ENCODE data around the gene IGSF9. TPM values are rescaled to one million over a fixed set of nuclear protein-coding genes. Genes with fewer than 3 reads are reported as not detected.
A peak's percentile ranks its signal among the peaks of the same experiment; 100 is the strongest.

Gene IGSF9
- total RNA-seq, 2 experiments from 2014 or later: not detected

DNA sequence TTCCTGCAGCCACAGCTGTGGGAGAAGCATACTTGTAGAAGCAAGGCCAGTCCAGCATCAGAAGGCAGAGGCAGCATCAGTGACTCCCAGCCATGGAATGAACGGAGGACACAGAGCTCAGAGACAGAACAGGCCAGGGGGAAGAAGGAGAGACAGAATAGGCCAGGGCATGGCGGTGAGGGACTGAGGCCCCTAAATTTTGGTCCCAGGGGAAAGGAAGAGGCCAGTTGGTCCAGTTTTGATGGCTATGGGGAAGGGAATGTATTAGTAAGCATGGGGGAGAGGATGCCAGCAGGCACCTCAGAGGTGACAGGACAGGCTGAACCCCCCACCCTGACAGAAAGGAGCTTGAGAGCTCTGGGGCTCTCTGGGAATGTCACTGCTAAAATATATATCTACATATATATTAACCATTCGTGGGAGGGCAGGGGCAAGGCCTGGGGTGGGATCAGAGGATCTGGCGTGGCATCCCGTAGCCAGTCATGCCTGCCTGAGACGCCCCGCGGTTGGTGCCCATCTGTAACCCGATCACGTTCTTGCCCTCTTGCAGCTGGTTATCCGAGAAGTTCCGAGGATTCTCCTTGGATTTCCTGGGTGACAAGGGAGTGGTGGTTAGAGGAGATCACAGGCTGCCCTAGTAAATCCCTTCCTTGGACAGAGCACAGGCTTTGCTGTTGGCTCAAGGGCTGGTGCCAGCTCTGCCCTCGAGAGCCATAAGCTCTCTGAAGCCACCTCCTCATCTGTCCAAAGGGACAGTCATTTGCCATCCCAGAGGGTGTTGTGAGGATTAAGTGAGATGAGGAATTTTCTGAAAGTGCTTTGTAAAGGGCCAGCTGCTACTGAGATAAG is 26.8 kb downstream of the IGSF9 start:
- H3K4me1 Mint-ChIP-seq (ENCODE audit: low read depth): peaks cover 63% of the 10 kb centered on the region
- peaks cover 65% of the 10 kb centered on the region for H3K36me3 ChIP-seq (ENCODE audit: insufficient read depth, low read length)
- no peaks in the 10 kb centered on the region for H3K27me3 Mint-ChIP-seq
- ChIA-PET POLR2A (no interaction called here), CTCF (no interaction called here)
- no peaks in the 10 kb centered on the region for H3K9me3 ChIP-seq (ENCODE audit: control insufficient read depth in 1 of 2, insufficient read depth in 1 of 2, low read length in 2 of 2)
- H3K9me3 Mint-ChIP-seq: no peaks in the 10 kb centered on the region
- H3K4me3 Mint-ChIP-seq: peak overlapping the region; percentile 9
- ATAC-seq (ENCODE audit: poor library complexity) (no peak), DNase-seq (no peak)
- H3K4me1 ChIP-seq (ENCODE audit: insufficient read depth, low read length): peaks cover 73% of the 10 kb centered on the region
- H3K27ac Mint-ChIP-seq: peak overlapping the region; percentile 73
- intact Hi-C loops (cut with DNase I, micrococcal nuclease): no loop called here
- TF ChIP-seq, protein P1, sequence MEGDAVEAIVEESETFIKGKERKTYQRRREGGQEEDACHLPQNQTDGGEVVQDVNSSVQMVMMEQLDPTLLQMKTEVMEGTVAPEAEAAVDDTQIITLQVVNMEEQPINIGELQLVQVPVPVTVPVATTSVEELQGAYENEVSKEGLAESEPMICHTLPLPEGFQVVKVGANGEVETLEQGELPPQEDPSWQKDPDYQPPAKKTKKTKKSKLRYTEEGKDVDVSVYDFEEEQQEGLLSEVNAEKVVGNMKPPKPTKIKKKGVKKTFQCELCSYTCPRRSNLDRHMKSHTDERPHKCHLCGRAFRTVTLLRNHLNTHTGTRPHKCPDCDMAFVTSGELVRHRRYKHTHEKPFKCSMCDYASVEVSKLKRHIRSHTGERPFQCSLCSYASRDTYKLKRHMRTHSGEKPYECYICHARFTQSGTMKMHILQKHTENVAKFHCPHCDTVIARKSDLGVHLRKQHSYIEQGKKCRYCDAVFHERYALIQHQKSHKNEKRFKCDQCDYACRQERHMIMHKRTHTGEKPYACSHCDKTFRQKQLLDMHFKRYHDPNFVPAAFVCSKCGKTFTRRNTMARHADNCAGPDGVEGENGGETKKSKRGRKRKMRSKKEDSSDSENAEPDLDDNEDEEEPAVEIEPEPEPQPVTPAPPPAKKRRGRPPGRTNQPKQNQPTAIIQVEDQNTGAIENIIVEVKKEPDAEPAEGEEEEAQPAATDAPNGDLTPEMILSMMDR (IDR thresholded peaks at IDR 0.05): no peak
- H3K4me3 ChIP-seq (ENCODE audit: low read length): no peak overlapping the region
- H3K36me3 Mint-ChIP-seq (ENCODE audit: low read depth): peaks cover 76% of the 10 kb centered on the region
- no peaks in the 10 kb centered on the region for H3K27me3 ChIP-seq (ENCODE audit: control insufficient read depth in 1 of 2, insufficient read depth in 2 of 2, low read length in 2 of 2)
- H3K27ac ChIP-seq (ENCODE audit: low read depth in 1 of 2, low read length in 2 of 2): peak overlapping the region in 1 of 2 donors; percentile 29

DNA sequence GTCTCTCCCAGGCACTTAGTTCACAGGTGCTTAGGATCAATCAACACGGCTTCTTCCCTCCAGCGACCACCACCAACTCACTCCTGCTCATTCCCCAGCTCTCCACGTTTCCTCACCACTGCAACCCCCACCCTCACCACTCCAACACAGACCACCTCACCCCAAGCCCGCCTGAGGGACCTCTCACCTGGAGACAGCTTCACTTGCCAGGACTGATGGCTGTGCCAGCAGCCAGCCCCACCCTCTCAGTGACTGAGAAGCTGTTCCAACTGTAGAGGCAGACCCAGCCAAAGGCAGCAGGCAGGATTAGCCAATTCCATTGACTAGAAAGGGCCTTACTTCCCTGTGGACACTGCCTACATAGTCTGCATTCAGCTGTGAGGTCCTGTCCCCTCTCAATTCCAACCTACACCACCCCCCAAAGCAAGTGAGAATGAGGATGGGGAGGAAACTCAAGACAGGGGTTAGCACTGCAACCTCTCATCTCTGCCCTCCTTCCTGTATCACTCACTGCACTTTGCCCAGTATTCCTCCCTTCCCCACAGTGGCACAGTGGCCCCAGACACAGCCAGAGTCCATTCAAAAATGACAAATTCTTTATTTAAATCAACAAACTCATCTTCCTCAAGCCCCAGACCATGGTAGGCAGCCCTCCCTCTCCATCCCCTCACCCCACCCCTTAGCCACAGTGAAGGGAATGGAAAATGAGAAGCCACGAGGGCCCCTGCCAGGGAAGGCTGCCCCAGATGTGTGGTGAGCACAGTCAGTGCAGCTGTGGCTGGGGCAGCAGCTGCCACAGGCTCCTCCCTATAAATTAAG is 27.7 kb downstream of the IGSF9 start:
- Histone ChIP-seq H3K4me1 (ENCODE audit: insufficient read depth, low read length) (peaks cover 72% of the 10 kb centered on the region), H3K27me3 (ENCODE audit: control insufficient read depth in 1 of 2, insufficient read depth in 2 of 2, low read length in 2 of 2) (no peaks in the 10 kb centered on the region), H3K36me3 (ENCODE audit: insufficient read depth, low read length) (peaks cover 61% of the 10 kb centered on the region), H3K9me3 (ENCODE audit: control insufficient read depth in 1 of 2, insufficient read depth in 1 of 2, low read length in 2 of 2) (no peaks in the 10 kb centered on the region), H3K27ac (ENCODE audit: low read depth in 1 of 2, low read length in 2 of 2) (peak overlapping the region in 1 of 2 donors; percentile 29), H3K4me3 (ENCODE audit: low read length) (no peak overlapping the region)
- Mint-ChIP-seq H3K36me3 (ENCODE audit: low read depth) (peaks cover 69% of the 10 kb centered on the region), H3K9me3 (no peaks in the 10 kb centered on the region), H3K27me3 (no peaks in the 10 kb centered on the region), H3K4me1 (ENCODE audit: low read depth) (peaks cover 71% of the 10 kb centered on the region), H3K27ac (peak overlapping the region; percentile 73), H3K4me3 (peak overlapping the region; percentile 26)
- POLR2A ChIA-PET: no interaction called here
- CTCF ChIA-PET: no interaction called here
- ATAC-seq (ENCODE audit: poor library complexity) (no peak), DNase-seq (peak in 1 of 14 experiments; percentile 16)
- intact Hi-C loops (cut with DNase I, micrococcal nuclease): no loop called here
- TF ChIP-seq, protein P1 (IDR thresholded peaks at IDR 0.05): no peak

DNA sequence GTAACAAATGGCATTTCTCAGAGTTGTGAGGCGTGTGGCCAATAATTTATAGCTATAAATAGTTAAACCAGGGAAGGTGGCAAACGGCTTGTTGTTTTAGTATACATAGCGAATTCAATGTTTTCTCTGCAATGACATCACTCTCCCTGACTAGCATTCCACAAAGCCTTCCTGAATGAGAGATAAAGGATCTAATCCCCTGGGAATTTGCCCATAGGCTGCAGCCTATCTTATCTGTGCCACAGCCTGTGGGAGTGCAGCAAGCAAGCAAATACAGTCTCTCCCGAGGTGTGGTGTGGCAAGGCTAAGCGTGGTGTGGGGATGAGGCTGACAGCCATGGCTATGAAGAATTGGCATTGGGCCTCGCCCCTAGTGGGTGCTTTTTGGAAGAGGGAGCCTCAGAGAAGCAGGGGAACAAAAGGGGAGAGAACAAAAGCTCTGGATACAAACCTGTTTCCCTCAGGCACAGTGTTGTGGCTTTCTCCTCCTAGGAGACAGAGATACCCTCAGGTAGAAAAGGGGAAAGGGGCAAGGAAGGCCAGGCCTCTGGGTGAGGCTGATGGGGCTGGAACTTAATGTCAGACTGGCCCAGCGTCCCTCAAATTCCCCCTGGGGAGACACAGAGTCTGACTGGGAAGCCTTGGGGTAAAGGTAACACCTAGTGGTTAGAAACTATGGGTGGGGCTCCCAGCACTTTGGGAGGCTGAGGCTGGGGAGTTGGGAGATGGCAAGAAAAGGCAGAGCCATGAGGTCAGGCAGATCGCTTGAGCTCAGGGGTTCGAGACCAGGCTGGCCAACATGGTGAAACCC is 29.0 kb downstream of the IGSF9 start:
- no peaks in the 10 kb centered on the region for H3K9me3 ChIP-seq (ENCODE audit: control insufficient read depth in 1 of 2, insufficient read depth in 1 of 2, low read length in 2 of 2)
- peaks cover 72% of the 10 kb centered on the region for H3K4me1 ChIP-seq (ENCODE audit: insufficient read depth, low read length)
- H3K27me3 Mint-ChIP-seq: no peaks in the 10 kb centered on the region
- TF ChIP-seq, protein P1 (IDR thresholded peaks at IDR 0.05): no peak
- intact Hi-C loops (cut with DNase I, micrococcal nuclease): no loop called here
- peak overlapping the region; percentile 25 for H3K4me3 Mint-ChIP-seq
- peak in 1 of 14 experiments; percentile 13 for DNase-seq
- peaks cover 49% of the 10 kb centered on the region for H3K36me3 ChIP-seq (ENCODE audit: insufficient read depth, low read length)
- no peak overlapping the region for H3K4me3 ChIP-seq (ENCODE audit: low read length)
- ATAC-seq (ENCODE audit: poor library complexity): no peak
- no peaks in the 10 kb centered on the region for H3K9me3 Mint-ChIP-seq
- H3K27ac Mint-ChIP-seq: peak overlapping the region; percentile 45
- H3K36me3 Mint-ChIP-seq (ENCODE audit: low read depth): peaks cover 61% of the 10 kb centered on the region
- H3K27ac ChIP-seq (ENCODE audit: low read depth in 1 of 2, low read length in 2 of 2): no peak overlapping the region
- no peaks in the 10 kb centered on the region for H3K27me3 ChIP-seq (ENCODE audit: control insufficient read depth in 1 of 2, insufficient read depth in 2 of 2, low read length in 2 of 2)
- ChIA-PET CTCF (interaction anchor here (1.4 kb wide), 1 partner anchor 9 kb away, joined by 4 read pairs; no protein-coding TSS in a partner anchor), POLR2A (interaction anchor here (0.5 to 1.5 kb wide), 2 partner anchors 9 to 1615 kb away, joined by 3 to 11 read pairs; partner anchors contain the start of gene TAGLN2)
- peaks cover 73% of the 10 kb centered on the region for H3K4me1 Mint-ChIP-seq (ENCODE audit: low read depth)
